Activated CD4-positive, alpha-beta memory T cell treated with anti-CD3 and anti-CD28 coated beads for 36 hours (primary cell): Measurements from ENCODE around the gene CRYM. TPM values are rescaled to one million over a fixed set of nuclear protein-coding genes. Genes with fewer than 3 reads are reported as not detected.

ENCODE experiments used
- total RNA-seq, 2 experiments: library from RNA; stranded (reverse); gene quantifications; one replicate each; pipeline ENCODE4 v1.2.3, GENCODE V29; 2021

The CRYM gene
- total RNA-seq, 2 experiments from 2014 or later: not detected

Other genes with a start within 250 kb of the CRYM start
- not detected for gene DNAH3, start 127.4 kb downstream of the CRYM start, total RNA-seq
- 10 to 100 TPM; 13.9 to 15.1 TPM for gene LDAF1, start 119.6 kb downstream of the CRYM start, total RNA-seq
- gene ZP2, start 66.7 kb downstream of the CRYM start, total RNA-seq: not detected
- gene ANKS4B, start 44.6 kb downstream of the CRYM start, total RNA-seq: not detected